Posterior vena cava (tissue), 2 donors: ENCODE results near the gene SLC2A9. TPM values are rescaled to one million over a fixed set of nuclear protein-coding genes. Genes with fewer than 3 reads are reported as not detected.
"Not testable (repeated sequence)": the region's sequence is repeated elsewhere in the genome, so short reads cannot be mapped to it uniquely, and the experiment has no call there.

ENCODE experiments used
- DNase-seq: peaks from one replicate; pipeline ENCODE4 v3.0.0-alpha.2; 2020; ENCODE audit warnings: low spot score
- intact Hi-C, 2 donors: fragments of 100-400 bp; cut with DNase I; formaldehyde crosslinking; loops; one replicate each; pipeline versions ENCODE4 v1.14.1 to v1.14.2; 2022 to 2023
- total RNA-seq, 2 donors: library from RNA; stranded (reverse); fragmentation: NEBNext Ultra II Directional; extraction: Animal tissue kit (Norgen Biotek cat#: 25700); gene quantifications; one replicate each; pipeline ENCODE4 v1.2.1, GENCODE V29; 2021
- donor health status: DM: yes; HTN: yes; CAD: no.
- donor health status: DM: yes; HTN: yes; CAD: no.

SLC2A9 gene
- total RNA-seq, 2 donors from 2014 or later = 8.4 to 10.3 TPM

GRCh38 chr4:9918484-9918883 is 102.8 kb downstream of the SLC2A9 start:
- no peak for DNase-seq

GRCh38 chr4:9916937-9917336 is 104.4 kb downstream of the SLC2A9 start:
- DNase-seq = no peak
- intact Hi-C loops = no loop called here

More at GRCh38 chr4:9918484-9918883, 102.8 kb downstream of the SLC2A9 start:
- intact Hi-C loops = no loop called here

DNA sequence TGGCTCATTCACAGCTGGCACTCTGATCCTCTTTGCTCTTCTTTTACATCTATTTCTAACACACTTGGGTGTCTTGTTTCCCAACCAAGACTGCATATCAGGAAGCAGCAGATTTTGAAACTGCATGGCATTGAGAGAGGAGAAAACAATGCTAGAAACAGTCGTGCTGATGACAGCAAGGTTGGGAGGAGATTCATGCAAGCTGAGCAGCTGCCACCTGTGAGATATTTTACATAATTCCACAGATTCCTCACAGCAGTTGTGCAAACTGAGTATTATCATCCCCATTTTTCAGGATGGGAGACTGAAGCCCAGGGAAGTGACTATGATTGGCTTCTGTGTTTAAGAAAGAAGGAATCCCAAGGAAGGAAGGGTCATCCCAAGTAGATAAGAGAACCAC is 105.0 kb downstream of the SLC2A9 start:
- DNase-seq = no peak
- intact Hi-C loops = no loop called here

GRCh38 chr4:9913846-9914245 is 107.5 kb downstream of the SLC2A9 start:
- intact Hi-C loops = no loop called here
- no peak for DNase-seq

DNA sequence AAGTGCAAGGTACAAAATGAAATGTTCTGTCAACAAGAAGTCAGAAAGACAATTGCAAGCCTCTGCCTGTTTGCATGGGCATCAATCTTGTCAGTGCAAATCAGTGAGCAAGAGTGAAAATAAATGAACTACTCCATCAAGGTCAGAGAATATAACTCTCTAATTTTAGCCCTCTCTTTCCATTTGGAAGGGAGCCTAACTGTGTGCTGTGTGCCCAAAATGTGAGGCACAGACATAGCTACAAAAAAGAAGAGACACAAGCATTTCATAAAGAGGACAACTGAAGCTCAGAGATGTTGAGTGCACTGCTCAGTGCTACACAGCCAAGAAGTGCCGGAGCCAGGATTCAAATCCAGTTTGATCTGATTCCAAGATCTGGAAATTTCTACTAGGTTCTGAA is 114.3 kb downstream of the SLC2A9 start:
- no peak for DNase-seq
- intact Hi-C loops = no loop called here

- intact Hi-C loops = no loop called here
- DNase-seq = no peak
Measured at GRCh38 chr4:9904976-9905587, 116.2 kb downstream of the SLC2A9 start.

DNA sequence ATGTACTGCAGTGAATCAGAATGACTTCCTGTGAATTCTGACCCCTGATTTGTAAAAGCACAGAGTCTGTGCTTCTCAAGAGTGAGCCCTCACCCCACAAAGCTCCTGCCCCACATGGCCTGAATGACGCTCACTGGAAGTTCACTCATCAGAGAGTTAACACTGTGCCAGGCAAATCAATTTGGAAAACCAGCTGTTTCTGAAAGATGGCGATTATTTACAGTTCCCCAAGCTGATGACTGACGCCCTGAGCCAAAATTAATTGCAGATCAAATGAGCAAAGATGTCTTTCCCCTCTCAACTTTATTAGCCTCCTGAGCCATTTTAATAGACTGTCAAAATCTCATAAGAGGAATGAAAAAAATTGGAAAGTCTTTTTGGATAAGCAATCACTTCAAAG is 118.0 kb downstream of the SLC2A9 start:
- DNase-seq = no peak
- intact Hi-C loops = no loop called here

- intact Hi-C loops = no loop called here
- DNase-seq = no peak
Measured at GRCh38 chr4:9901257-9901656, 120.0 kb downstream of the SLC2A9 start.

- intact Hi-C loops, DNase-seq: not testable (repeated sequence)
Measured at GRCh38 chr4:9900633-9901032, 120.7 kb downstream of the SLC2A9 start.

DNA sequence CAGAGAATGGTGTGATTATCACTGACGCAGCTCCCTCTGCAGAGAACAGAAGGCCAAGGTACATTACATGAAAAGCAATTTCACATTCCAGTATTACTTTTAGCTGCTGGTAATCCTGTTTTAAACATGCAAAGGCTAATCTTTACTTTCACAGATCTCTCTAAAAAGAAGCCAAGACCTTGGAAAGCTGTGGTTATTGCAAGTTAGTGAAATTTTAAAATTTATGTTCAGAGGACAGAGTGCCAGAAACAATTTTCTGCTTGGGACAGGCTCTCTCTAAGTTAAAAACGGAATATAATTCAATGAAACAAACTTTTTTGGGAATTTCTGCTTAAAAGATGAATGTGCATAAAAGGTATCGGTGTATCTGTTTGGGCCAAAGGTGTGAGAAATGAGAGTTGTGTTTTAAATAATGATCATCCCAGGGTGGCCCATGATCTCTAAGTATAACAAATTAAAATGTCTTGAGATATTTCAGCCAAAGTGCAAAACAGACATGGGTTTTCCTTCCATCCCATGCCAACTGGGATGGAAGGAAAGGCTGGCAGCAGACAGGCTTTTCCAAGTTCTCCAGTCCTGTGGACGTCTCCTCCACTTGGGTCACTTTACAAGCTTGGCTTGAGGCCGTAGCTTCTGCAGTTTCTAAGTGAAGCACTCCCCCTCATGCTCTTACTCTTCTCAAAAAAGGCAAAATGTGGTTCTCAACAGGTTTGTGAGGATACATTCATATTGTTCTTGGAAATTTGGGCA is 121.8 kb downstream of the SLC2A9 start:
- intact Hi-C loops = no loop called here
- DNase-seq = no peak

- no peak for DNase-seq
- intact Hi-C loops = no loop called here
Measured at GRCh38 chr4:9898596-9899305, 122.5 kb downstream of the SLC2A9 start.

GRCh38 chr4:9895333-9895705 is 126.0 kb downstream of the SLC2A9 start:
- DNase-seq = no peak

DNA sequence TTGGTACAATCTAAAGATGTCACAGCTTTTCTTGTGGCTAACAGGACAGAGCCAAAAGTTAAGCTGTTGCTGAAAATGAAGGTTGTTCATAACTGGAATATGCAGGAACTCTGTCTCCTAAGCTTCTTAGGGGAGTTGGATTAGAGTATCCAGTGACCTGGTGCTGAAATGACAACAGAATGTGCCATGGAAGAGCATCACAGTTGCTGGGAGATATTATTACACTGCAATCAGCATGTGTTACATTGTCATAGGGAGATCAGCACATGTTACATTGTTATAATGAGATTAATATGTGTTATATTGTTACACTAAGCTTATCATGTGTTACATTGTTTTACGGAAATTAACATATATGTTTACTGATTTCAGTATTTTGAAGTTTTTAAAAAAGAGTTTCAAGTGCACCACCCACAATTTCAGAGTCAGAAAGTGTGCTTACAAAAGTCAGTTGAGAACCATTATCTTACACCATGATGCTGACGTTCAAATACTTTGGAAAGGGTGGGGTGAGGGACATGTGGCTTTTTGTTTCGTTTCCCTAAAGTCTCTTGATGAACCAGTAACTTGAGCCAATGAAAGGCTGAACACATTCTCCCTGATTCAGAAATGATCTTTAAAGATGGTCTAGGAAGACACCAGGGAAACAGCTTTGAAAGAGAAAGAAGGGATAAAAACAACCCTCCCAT is 126.5 kb downstream of the SLC2A9 start:
- intact Hi-C loops = no loop called here
- no peak for DNase-seq

More at GRCh38 chr4:9895333-9895705, 126.0 kb downstream of the SLC2A9 start:
- intact Hi-C loops = no loop called here

DNA sequence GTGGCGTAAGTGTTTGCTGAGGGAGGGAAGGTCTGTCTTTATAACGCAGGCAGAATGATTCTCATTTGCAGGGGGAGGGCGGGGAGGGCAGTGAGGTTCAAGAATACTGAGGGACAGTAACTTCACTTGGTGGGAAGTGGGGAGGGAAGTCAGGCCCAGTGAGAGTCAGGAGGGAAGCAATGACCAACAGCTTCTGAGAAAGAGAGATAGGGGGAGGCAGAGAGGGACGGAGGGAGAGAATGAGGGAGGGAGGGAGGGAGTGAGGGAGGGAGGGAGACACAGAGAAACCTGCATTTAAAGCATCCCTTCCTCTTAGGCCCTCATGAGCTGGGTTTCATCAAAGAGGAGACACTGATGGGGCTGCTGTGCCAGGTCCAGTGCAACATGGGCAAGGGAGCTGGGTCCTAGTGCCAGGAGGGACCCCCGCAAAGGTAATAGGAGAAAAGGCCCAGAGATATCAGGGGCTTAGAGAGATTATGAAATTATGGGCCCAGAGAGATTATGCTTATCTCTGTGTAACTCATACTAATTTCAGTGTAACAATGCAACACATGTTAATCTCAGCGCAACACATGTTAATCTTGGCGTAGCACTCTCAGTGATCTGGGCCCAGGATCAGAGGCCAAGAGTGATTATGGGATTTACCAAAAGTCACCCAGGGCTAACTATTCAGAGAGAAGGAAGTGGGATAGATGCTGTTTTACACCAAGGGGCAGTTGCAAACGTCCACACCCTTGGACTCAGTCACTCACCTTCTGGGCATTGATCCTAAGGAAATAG is 127.8 kb downstream of the SLC2A9 start:
- intact Hi-C loops = no loop called here
- no peak for DNase-seq

DNA sequence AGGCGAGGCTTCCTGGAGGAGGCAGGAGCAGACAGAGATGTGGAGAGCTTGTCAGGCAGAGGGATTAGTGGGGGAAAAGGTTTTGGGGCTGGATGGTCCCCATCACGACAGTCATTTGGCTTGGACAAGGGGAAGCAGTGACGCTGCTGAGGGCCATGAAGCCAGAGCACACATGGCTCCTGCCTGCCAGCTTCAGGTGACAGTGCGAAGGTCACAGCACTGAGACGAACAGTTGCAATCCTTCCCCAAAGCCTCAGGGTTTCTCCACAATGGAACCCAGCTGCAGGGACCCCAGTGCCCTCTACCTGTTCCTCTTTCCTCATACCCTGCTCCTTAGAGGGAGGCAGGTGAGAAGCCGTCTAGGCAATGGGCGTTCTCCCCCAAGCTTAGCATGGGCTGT is 129.6 kb downstream of the SLC2A9 start:
- intact Hi-C loops = no loop called here
- DNase-seq = no peak

GRCh38 chr4:9891056-9891455 is 130.2 kb downstream of the SLC2A9 start:
- no peak for DNase-seq
- intact Hi-C loops = no loop called here

DNA sequence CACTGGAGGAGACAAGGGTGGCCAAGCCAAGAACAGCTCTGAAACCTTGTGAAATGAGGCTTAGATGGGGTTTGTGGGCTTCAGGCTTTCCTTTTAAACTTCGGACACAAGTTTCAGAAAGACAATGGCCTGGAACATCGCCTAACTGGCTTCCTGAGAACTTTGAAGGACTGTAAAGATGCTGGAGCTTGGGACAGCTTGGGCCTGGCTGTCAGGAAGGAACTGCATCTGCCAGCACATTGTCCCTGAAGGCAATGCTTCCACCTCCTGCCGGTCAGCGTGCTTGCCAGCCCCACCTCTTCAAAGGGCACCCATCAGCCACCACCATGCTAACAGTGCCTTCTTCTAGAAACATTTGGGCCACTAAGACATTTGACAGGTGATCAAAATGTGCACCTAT is 132.0 kb downstream of the SLC2A9 start:
- no peak for DNase-seq

DNA sequence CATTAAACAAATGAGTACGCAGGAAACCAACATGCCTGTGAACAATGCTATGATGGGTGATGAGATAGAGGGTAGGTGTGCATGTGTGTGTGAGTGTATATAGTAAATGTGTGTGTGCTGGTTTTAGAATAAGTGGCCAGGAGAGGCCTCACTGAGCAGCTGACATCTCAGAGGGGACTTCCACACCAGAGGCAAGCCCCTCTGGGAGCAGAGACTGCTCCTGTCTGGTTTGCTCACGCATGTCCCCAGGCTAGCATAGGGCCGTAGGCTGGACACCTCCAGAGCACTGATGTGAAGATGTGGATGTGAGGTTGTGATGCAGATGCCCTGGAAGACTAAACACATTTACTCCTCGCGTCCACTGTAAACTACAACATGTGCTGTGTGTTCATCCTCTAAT is 135.3 kb downstream of the SLC2A9 start:
- intact Hi-C loops = no loop called here
- no peak for DNase-seq

More for the DNA sequence above, 132.0 kb downstream of the SLC2A9 start:
- intact Hi-C loops = no loop called here
